ENCODE data around the gene OR52B4. TPM values are rescaled to one million over a fixed set of nuclear protein-coding genes. Genes with fewer than 3 reads are reported as not detected.
A peak's percentile ranks its signal among the peaks of the same experiment; 100 is the strongest.
"Not testable (repeated sequence)": the region's sequence is repeated elsewhere in the genome, so short reads cannot be mapped to it uniquely, and the experiment has no call there.

OR52B4 gene
- not detected for total RNA-seq
- long read RNA-seq, result 0 reads

- no peak within 1 kb of the TSS for H3K27ac ChIP-seq
These were observed at the start of gene OR52B4 for GRCh38 chr11:4368286-4368685. OR52B4 (minus strand) TSS chr11:4368386; CDS start chr11:4368295, 91 bp downstream.

GRCh38 chr11:4416816-4417215 lies 48.6 kb upstream of the OR52B4 start:
- Histone ChIP-seq H3K9me3 (no peaks in the 10 kb centered on the region), H3K27ac (no peak overlapping the region), H3K4me3 (no peak overlapping the region), H3K27me3 (ENCODE audit: low read depth) (no peaks in the 10 kb centered on the region), H3K36me3 (no peaks in the 10 kb centered on the region), H3K4me1 (no peaks in the 10 kb centered on the region)
- no peak for ATAC-seq
- no peak for DNase-seq
- intact Hi-C loops (cut with DNase I), result no loop called here
- TF ChIP-seq, protein P1, sequence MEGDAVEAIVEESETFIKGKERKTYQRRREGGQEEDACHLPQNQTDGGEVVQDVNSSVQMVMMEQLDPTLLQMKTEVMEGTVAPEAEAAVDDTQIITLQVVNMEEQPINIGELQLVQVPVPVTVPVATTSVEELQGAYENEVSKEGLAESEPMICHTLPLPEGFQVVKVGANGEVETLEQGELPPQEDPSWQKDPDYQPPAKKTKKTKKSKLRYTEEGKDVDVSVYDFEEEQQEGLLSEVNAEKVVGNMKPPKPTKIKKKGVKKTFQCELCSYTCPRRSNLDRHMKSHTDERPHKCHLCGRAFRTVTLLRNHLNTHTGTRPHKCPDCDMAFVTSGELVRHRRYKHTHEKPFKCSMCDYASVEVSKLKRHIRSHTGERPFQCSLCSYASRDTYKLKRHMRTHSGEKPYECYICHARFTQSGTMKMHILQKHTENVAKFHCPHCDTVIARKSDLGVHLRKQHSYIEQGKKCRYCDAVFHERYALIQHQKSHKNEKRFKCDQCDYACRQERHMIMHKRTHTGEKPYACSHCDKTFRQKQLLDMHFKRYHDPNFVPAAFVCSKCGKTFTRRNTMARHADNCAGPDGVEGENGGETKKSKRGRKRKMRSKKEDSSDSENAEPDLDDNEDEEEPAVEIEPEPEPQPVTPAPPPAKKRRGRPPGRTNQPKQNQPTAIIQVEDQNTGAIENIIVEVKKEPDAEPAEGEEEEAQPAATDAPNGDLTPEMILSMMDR (IDR thresholded peaks at IDR 0.05), result no peak

More at GRCh38 chr11:4368286-4368685, at the start of gene OR52B4:
- intact Hi-C loops (cut with DNase I), result no loop called here
- no peak for ATAC-seq
- no peak for DNase-seq
- H3K9me3 ChIP-seq, result no peaks in the 10 kb centered on the region
- no peak within 1 kb of the TSS for H3K4me3 ChIP-seq
- no peaks in the 10 kb centered on the region for H3K4me1 ChIP-seq
- no peaks in the 10 kb centered on the region for H3K36me3 ChIP-seq
- TF ChIP-seq, protein P1 (IDR thresholded peaks at IDR 0.05), result no peak
- H3K27me3 ChIP-seq (ENCODE audit: low read depth), result no peaks in the 10 kb centered on the region

- intact Hi-C loops (cut with DNase I), result no loop called here
- TF ChIP-seq, protein P1 (IDR thresholded peaks at IDR 0.05), result no peak
These were observed 48.1 kb upstream of the OR52B4 start for GRCh38 chr11:4416306-4416705.

GRCh38 chr11:4406206-4406605 lies 38.0 kb upstream of the OR52B4 start:
- ATAC-seq; DNase-seq; H3K4me1 ChIP-seq; H3K27me3 ChIP-seq (ENCODE audit: low read depth); H3K27ac ChIP-seq; H3K4me3 ChIP-seq; H3K9me3 ChIP-seq; intact Hi-C loops (cut with DNase I); H3K36me3 ChIP-seq: not testable (repeated sequence)

More at GRCh38 chr11:4416306-4416705, 48.1 kb upstream of the OR52B4 start:
- no peaks in the 10 kb centered on the region for H3K36me3 ChIP-seq
- H3K27ac ChIP-seq, result no peak overlapping the region
- ATAC-seq (no peak), DNase-seq (no peak)
- no peaks in the 10 kb centered on the region for H3K27me3 ChIP-seq (ENCODE audit: low read depth)
- no peak overlapping the region for H3K4me3 ChIP-seq
- H3K9me3 ChIP-seq, result no peaks in the 10 kb centered on the region
- H3K4me1 ChIP-seq, result no peaks in the 10 kb centered on the region

- ATAC-seq, result peak in 1 of 2 donors; percentile 41
- Histone ChIP-seq H3K9me3 (no peaks in the 10 kb centered on the region), H3K4me1 (peaks cover 11% of the 10 kb centered on the region), H3K4me3 (peak overlapping the region; percentile 81), H3K27ac (peak overlapping the region; percentile 93), H3K36me3 (peaks cover 17% of the 10 kb centered on the region), H3K27me3 (ENCODE audit: low read depth) (peaks cover 6% of the 10 kb centered on the region)
- TF ChIP-seq, protein P1 (IDR thresholded peaks at IDR 0.05), result no peak
- no peak for DNase-seq
- intact Hi-C loops (cut with DNase I), result no loop called here
These were observed 25.7 kb upstream of the OR52B4 start for GRCh38 chr11:4393858-4394223.

GRCh38 chr11:4393209-4393857 lies 25.1 kb upstream of the OR52B4 start, which contains the start of gene TRIM21:
TRIM21 (minus strand) TSS chr11:4393702; CDS start chr11:4390409, 3,293 bp downstream.
- Histone ChIP-seq H3K4me3 (peak within 1 kb of the TSS; percentile 81), H3K4me1 (peaks cover 11% of the 10 kb centered on the region), H3K36me3 (peaks cover 22% of the 10 kb centered on the region), H3K27me3 (ENCODE audit: low read depth) (peaks cover 6% of the 10 kb centered on the region), H3K9me3 (no peaks in the 10 kb centered on the region), H3K27ac (peak within 1 kb of the TSS; percentile 93)
- peak; percentile 99 to 100 for ATAC-seq
- intact Hi-C loops (cut with DNase I), result no loop called here
- DNase-seq, result peak; percentile 87
- TF ChIP-seq, protein P1 (IDR thresholded peaks at IDR 0.05), result no peak

Data from lower lobe of right lung (tissue), 2 donors.